GM10266 (cell line): ENCODE measurements around the gene SYT1.

Experiments used
- DNase-seq: peaks from one replicate; pipeline ENCODE4 v3.0.0; 2012; ENCODE audit errors: extremely low spot score
- CTCF ChIP-seq: IDR thresholded peaks from 2 replicates; pipeline ENCODE4 v1.5.1; 2012; ENCODE audit warnings: mild to moderate bottlenecking, low read depth; ENCODE audit not compliant: control insufficient read depth, insufficient read depth; ENCODE audit errors: missing control alignments

The SYT1 gene

GRCh38 chr12:79266343-79267144, 402.0 kb downstream of the SYT1 start:
- TF ChIP-seq CTCF = no peak
- no peak for DNase-seq

- no peak for TF ChIP-seq CTCF
- DNase-seq = no peak
Observed at GRCh38 chr12:79267580-79267979, 403.0 kb downstream of the SYT1 start.

- DNase-seq = no peak
- no peak for TF ChIP-seq CTCF
Observed at GRCh38 chr12:79274501-79275064, 410.0 kb downstream of the SYT1 start.

GRCh38 chr12:79275631-79276030, 411.1 kb downstream of the SYT1 start:
- DNase-seq = no peak
- TF ChIP-seq CTCF = no peak

- TF ChIP-seq CTCF = no peak
- no peak for DNase-seq
Observed at GRCh38 chr12:79283364-79283763, 418.8 kb downstream of the SYT1 start.

- no peak for TF ChIP-seq CTCF
- no peak for DNase-seq
Observed at GRCh38 chr12:79288911-79289310, 424.3 kb downstream of the SYT1 start.

GRCh38 chr12:79291711-79292110, 427.1 kb downstream of the SYT1 start:
- DNase-seq = no peak
- no peak for TF ChIP-seq CTCF
